Activated CD8-positive, alpha-beta memory T cell treated with anti-CD3 and anti-CD28 coated beads for 36 hours (primary cell): ENCODE data around the gene PDZRN4. TPM values are rescaled to one million over a fixed set of nuclear protein-coding genes. Genes with fewer than 3 reads are reported as not detected.

Source experiments
- CTCF ChIA-PET: fragments of 350-600 bp; sonication (Branson Sonifier 250); formaldehyde crosslinking; loops from one replicate; lab custom pipeline; 2021; ENCODE audit warnings: antibody characterized with exemption; lab: Charles Lee
- POLR2A ChIA-PET: fragments of 350-600 bp; sonication (Branson Sonifier 250); formaldehyde crosslinking; loops from one replicate; lab custom pipeline; 2021; ENCODE audit warnings: antibody characterized with exemption; lab: Charles Lee
- total RNA-seq, 2 experiments: library from RNA; stranded (reverse); gene quantifications; one replicate each; pipeline ENCODE4 v1.2.3, GENCODE V29; 2021

PDZRN4 gene
- total RNA-seq, 2 experiments from 2014 or later, result not detected

GRCh38 chr12:41436076-41436475, 248.0 kb downstream of the PDZRN4 start:
- POLR2A ChIA-PET, result no interaction called here
- CTCF ChIA-PET, result no interaction called here

- CTCF ChIA-PET, result no interaction called here
- POLR2A ChIA-PET, result no interaction called here
These were observed 249.4 kb downstream of the PDZRN4 start for GRCh38 chr12:41437563-41437962.

- CTCF ChIA-PET, result no interaction called here
- POLR2A ChIA-PET, result no interaction called here
These were observed 250.9 kb downstream of the PDZRN4 start for GRCh38 chr12:41438854-41439541.

GRCh38 chr12:41439801-41440200, 251.7 kb downstream of the PDZRN4 start:
- CTCF ChIA-PET, result no interaction called here

GRCh38 chr12:41441180-41441579, 253.1 kb downstream of the PDZRN4 start:
- ChIA-PET CTCF (no interaction called here), POLR2A (no interaction called here)

More at GRCh38 chr12:41439801-41440200, 251.7 kb downstream of the PDZRN4 start:
- POLR2A ChIA-PET, result no interaction called here

GRCh38 chr12:41442896-41443295, 254.8 kb downstream of the PDZRN4 start:
- CTCF ChIA-PET, result no interaction called here

GRCh38 chr12:41443690-41444089, 255.6 kb downstream of the PDZRN4 start:
- CTCF ChIA-PET, result no interaction called here

More at GRCh38 chr12:41442896-41443295, 254.8 kb downstream of the PDZRN4 start:
- POLR2A ChIA-PET, result no interaction called here

GRCh38 chr12:41452838-41453407, 264.8 kb downstream of the PDZRN4 start:
- POLR2A ChIA-PET, result no interaction called here
- CTCF ChIA-PET, result no interaction called here

More at GRCh38 chr12:41443690-41444089, 255.6 kb downstream of the PDZRN4 start:
- POLR2A ChIA-PET, result no interaction called here

GRCh38 chr12:41453409-41453808, 265.3 kb downstream of the PDZRN4 start:
- ChIA-PET CTCF (no interaction called here), POLR2A (no interaction called here)

- ChIA-PET CTCF (no interaction called here), POLR2A (no interaction called here)
These were observed 271.2 kb downstream of the PDZRN4 start for GRCh38 chr12:41459111-41459905.

- ChIA-PET CTCF (no interaction called here), POLR2A (no interaction called here)
These were observed 271.7 kb downstream of the PDZRN4 start for GRCh38 chr12:41459906-41460214.

GRCh38 chr12:41460906-41461305, 272.8 kb downstream of the PDZRN4 start:
- POLR2A ChIA-PET, result no interaction called here
- CTCF ChIA-PET, result no interaction called here

GRCh38 chr12:41462312-41462711, 274.2 kb downstream of the PDZRN4 start:
- POLR2A ChIA-PET, result no interaction called here

GRCh38 chr12:41465526-41465925, 277.4 kb downstream of the PDZRN4 start:
- CTCF ChIA-PET, result no interaction called here
- POLR2A ChIA-PET, result no interaction called here

More at GRCh38 chr12:41462312-41462711, 274.2 kb downstream of the PDZRN4 start:
- CTCF ChIA-PET, result no interaction called here

- CTCF ChIA-PET, result no interaction called here
- POLR2A ChIA-PET, result no interaction called here
These were observed 278.2 kb downstream of the PDZRN4 start for GRCh38 chr12:41466300-41466699.

- ChIA-PET CTCF (no interaction called here), POLR2A (no interaction called here)
These were observed 278.7 kb downstream of the PDZRN4 start for GRCh38 chr12:41466802-41467201.

GRCh38 chr12:41467591-41468325, 279.6 kb downstream of the PDZRN4 start:
- ChIA-PET POLR2A (no interaction called here), CTCF (no interaction called here)

GRCh38 chr12:41468341-41468740, 280.2 kb downstream of the PDZRN4 start:
- CTCF ChIA-PET, result no interaction called here
- POLR2A ChIA-PET, result no interaction called here

GRCh38 chr12:41468756-41469155, 280.6 kb downstream of the PDZRN4 start:
- ChIA-PET CTCF (no interaction called here), POLR2A (no interaction called here)

- POLR2A ChIA-PET, result no interaction called here
These were observed 285.3 kb downstream of the PDZRN4 start for GRCh38 chr12:41473441-41473840.

More at GRCh38 chr12:41473441-41473840, 285.3 kb downstream of the PDZRN4 start:
- CTCF ChIA-PET, result no interaction called here
